ENCODE results near the gene TRPV4.

- TF ChIP-seq POLR2AphosphoS5 (IDR thresholded peaks at IDR 0.05; ENCODE audit: low read depth, low read length) (no peak), TEAD4 (IDR thresholded peaks at IDR 0.05; ENCODE audit: borderline replicate concordance, insufficient read depth) (no peak), CTCF (IDR thresholded peaks at IDR 0.05) (no peak), RFX5 (IDR thresholded peaks at IDR 0.05; ENCODE audit: low read length) (no peak), REST (IDR thresholded peaks at IDR 0.05; ENCODE audit: low read depth, low read length) (no peak)
Observed at GRCh38 chr12:109816870-109817269, 16.3 kb downstream of the TRPV4 start.
